GM13977 (cell line): ENCODE data around the gene CATSPERE.

Experiments used
- DNase-seq: peaks from one replicate; pipeline ENCODE4 v3.0.0; 2012; ENCODE audit warnings: low spot score
- CTCF ChIP-seq: IDR thresholded peaks from 2 replicates; pipeline ENCODE4 v1.5.1; 2012; ENCODE audit warnings: mild to moderate bottlenecking, control low read depth; ENCODE audit not compliant: insufficient read depth; ENCODE audit errors: extremely low read depth, missing control alignments
- in situ Hi-C: fragments of 300-500 bp; cut with MboI; formaldehyde crosslinking; loops from one replicate; pipeline ENCODE4 v1.12.0; 2022; ENCODE audit warnings: low sequenced_read_pairs, low pct_unique_long_range_greater_than_20kb, mixed read lengths, inconsistent platforms; ENCODE audit not compliant: unreplicated experiment

CATSPERE gene

GRCh38 chr1:244513493-244513892, 52.4 kb downstream of the CATSPERE start:
- DNase-seq = no peak
- no peak for TF ChIP-seq CTCF
- in situ Hi-C loops = no loop called here

- no peak for DNase-seq
- in situ Hi-C loops = no loop called here
- TF ChIP-seq CTCF = no peak
Measured at GRCh38 chr1:244515680-244516079, 54.6 kb downstream of the CATSPERE start.

- no peak for TF ChIP-seq CTCF
Measured at GRCh38 chr1:244536316-244536715, 75.2 kb downstream of the CATSPERE start.

GRCh38 chr1:244545511-244545910, 84.4 kb downstream of the CATSPERE start:
- no peak for TF ChIP-seq CTCF
- no peak for DNase-seq
- in situ Hi-C loops = no loop called here

More at GRCh38 chr1:244536316-244536715, 75.2 kb downstream of the CATSPERE start:
- DNase-seq = no peak
- in situ Hi-C loops = no loop called here

- TF ChIP-seq CTCF = no peak
- no peak for DNase-seq
- in situ Hi-C loops = no loop called here
Measured at GRCh38 chr1:244548558-244549115, 87.6 kb downstream of the CATSPERE start.

- TF ChIP-seq CTCF = no peak
- no peak for DNase-seq
- in situ Hi-C loops = no loop called here
Measured at GRCh38 chr1:244552336-244552735, 91.3 kb downstream of the CATSPERE start.

GRCh38 chr1:244556263-244556662, 95.2 kb downstream of the CATSPERE start:
- no peak for TF ChIP-seq CTCF
- in situ Hi-C loops = no loop called here
- DNase-seq = no peak
